Epithelial cell of proximal tubule (primary cell): Measurements from ENCODE around the gene TDG. TPM values are rescaled to one million over a fixed set of nuclear protein-coding genes. Genes with fewer than 3 reads are reported as not detected.

Experiments
- total RNA-seq: library from RNA; depleted of rRNA; stranded (reverse); fragments of >200 nt; gene quantifications from 2 replicates; pipeline ENCODE4 v1.2.3, GENCODE V29; 2015

Gene TDG
- total RNA-seq, 1 donor from 2014 or later = 18.9 TPM

Other genes with a start within 250 kb of the TDG start
- gene NT5DC3, start 124.6 kb upstream of the TDG start, total RNA-seq = 7.5 and 10.3 TPM in 2 replicates
- gene HSP90B1, start 35.5 kb upstream of the TDG start, total RNA-seq = 472 and 606 TPM in 2 replicates
- 0.46 and 2.0 TPM in 2 replicates for gene GLT8D2, start 84.3 kb downstream of the TDG start, total RNA-seq
- 3.5 and 6.1 TPM in 2 replicates for gene HCFC2, start 98.7 kb downstream of the TDG start, total RNA-seq
- gene NFYB, start 172.3 kb downstream of the TDG start, total RNA-seq = 16.1 and 19.3 TPM in 2 replicates
- 268 and 307 TPM in 2 replicates for gene TXNRD1, start 249.9 kb downstream of the TDG start, total RNA-seq